ENCODE measurements around the gene ZSCAN32.

- TF ChIP-seq, protein P1, sequence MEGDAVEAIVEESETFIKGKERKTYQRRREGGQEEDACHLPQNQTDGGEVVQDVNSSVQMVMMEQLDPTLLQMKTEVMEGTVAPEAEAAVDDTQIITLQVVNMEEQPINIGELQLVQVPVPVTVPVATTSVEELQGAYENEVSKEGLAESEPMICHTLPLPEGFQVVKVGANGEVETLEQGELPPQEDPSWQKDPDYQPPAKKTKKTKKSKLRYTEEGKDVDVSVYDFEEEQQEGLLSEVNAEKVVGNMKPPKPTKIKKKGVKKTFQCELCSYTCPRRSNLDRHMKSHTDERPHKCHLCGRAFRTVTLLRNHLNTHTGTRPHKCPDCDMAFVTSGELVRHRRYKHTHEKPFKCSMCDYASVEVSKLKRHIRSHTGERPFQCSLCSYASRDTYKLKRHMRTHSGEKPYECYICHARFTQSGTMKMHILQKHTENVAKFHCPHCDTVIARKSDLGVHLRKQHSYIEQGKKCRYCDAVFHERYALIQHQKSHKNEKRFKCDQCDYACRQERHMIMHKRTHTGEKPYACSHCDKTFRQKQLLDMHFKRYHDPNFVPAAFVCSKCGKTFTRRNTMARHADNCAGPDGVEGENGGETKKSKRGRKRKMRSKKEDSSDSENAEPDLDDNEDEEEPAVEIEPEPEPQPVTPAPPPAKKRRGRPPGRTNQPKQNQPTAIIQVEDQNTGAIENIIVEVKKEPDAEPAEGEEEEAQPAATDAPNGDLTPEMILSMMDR (IDR thresholded peaks at IDR 0.05): no peak
- peak in 1 of 2 donors; percentile 30 for TF ChIP-seq POLR2A (IDR thresholded peaks at IDR 0.05)
Observed at GRCh38 chr16:3400779-3401688, at the start of gene ZSCAN32, which contains the start of gene ZNF174.

All from vagina (tissue), 2 donors.